K562 (cell line): Measurements from ENCODE around the gene ELMO1. TPM values are rescaled to one million over a fixed set of nuclear protein-coding genes. Genes with fewer than 3 reads are reported as not detected.

Experiments used
- ATAC-seq: fragments of 200-7000 bp; cut with Tn5 transposase; 3 replicates; pipeline ENCODE4 v1.9.1; 2020; ENCODE audit warnings: moderate library complexity
- BruUV-seq: library from RNA; stranded (reverse); fragments of 400-500 nt; replicated peaks from 2 replicates; lab custom pipeline; 2021; lab: Mats Ljungman, UMichigan
- CTCF ChIA-PET: fragments of 300-600 bp; formaldehyde crosslinking; extraction: SDS; loops from one replicate; lab custom pipeline; 2021; ENCODE audit warnings: low intra/inter-chr PET ratio; lab: Yijun Ruan, JAX
- POLR2A ChIA-PET: fragments of 300-600, 350-650 bp; sonication (Branson Sonifier 250); formaldehyde crosslinking; extraction: SDS; loops from one replicate; lab custom pipeline; 2021; ENCODE audit warnings: antibody characterized with exemption, inconsistent platforms; lab: Yijun Ruan, JAX
- DNase-seq, 4 experiments: peaks; one replicate each; pipeline versions ENCODE4 v3.0.0 to v3.0.0-alpha.2; 2011 to 2018; ENCODE audit warnings: low spot score in 3 of 4, mixed read lengths in 3 of 4; ENCODE audit errors: extremely low read depth in 1 of 4
- FAIRE-seq: peaks from 2 replicates; lab custom pipeline; 2011; peaks lifted over from hg19 to GRCh38; lab: Jason Lieb, UNC
- H2AFZ ChIP-seq: 2 replicates; pipeline ENCODE4 v1.6.0; 2011; ENCODE audit warnings: low read depth, low read length, control low read depth, inconsistent platforms
- H3K27ac ChIP-seq: fragments of 200-600 bp; 3 replicates; pipeline ENCODE4 v1.8.0; 2011; ENCODE audit warnings: low read depth, mild to moderate bottlenecking, control low read depth, inconsistent platforms, low read length, moderate library complexity, mixed read lengths; ENCODE audit errors: extremely low read depth
- H3K27me3 ChIP-seq, 2 experiments: fragments of 300-600 bp in 1 of 2; 2 replicates in 1 of 2; 3 replicates in 1 of 2; pipeline versions ENCODE4 v1.6.0 to v1.8.0; 2011; ENCODE audit warnings: inconsistent platforms in 2 of 2, low read length in 2 of 2, mild to moderate bottlenecking in 1 of 2, mixed read lengths in 1 of 2, moderate library complexity in 1 of 2; ENCODE audit not compliant: control insufficient read depth in 2 of 2, insufficient read depth in 2 of 2
- H3K36me3 ChIP-seq: fragments of 300-600 bp; 3 replicates; pipeline ENCODE4 v1.8.0; 2011; ENCODE audit warnings: mild to moderate bottlenecking, low read length, inconsistent platforms; ENCODE audit not compliant: control insufficient read depth, insufficient read depth
- H3K4me1 ChIP-seq, 2 experiments: fragments of 200-600 bp in 1 of 2; replicated peaks in 1 of 2; 2 replicates in 1 of 2; 3 replicates in 1 of 2; pipeline versions ENCODE4 v1.5.1 to v1.8.0; 2011; ENCODE audit warnings: inconsistent platforms in 2 of 2, low read length in 2 of 2, mild to moderate bottlenecking in 1 of 2, mixed read lengths in 1 of 2, moderate library complexity in 1 of 2; ENCODE audit not compliant: control insufficient read depth in 2 of 2, insufficient read depth in 2 of 2
- H3K4me2 ChIP-seq: 2 replicates; pipeline ENCODE4 v1.6.1; 2011; ENCODE audit warnings: low read length, control low read depth, inconsistent platforms, mixed read lengths; ENCODE audit not compliant: insufficient read depth
- H3K4me3 ChIP-seq: fragments of 200-600 bp; sonication (generic), shearing (Covaris generic); 2 replicates; pipeline ENCODE4 v1.5.1; 2016; ENCODE audit warnings: control low read depth, inconsistent platforms
- H3K79me2 ChIP-seq: fragments of 200-600 bp; 3 replicates; pipeline ENCODE4 v1.8.0; 2011; ENCODE audit warnings: low read length, inconsistent platforms; ENCODE audit not compliant: control insufficient read depth, insufficient read depth
- H3K9ac ChIP-seq, 2 experiments: 2 replicates each; pipeline versions ENCODE4 v1.6.0 to v1.6.1; 2011; ENCODE audit warnings: low read depth in 2 of 2, low read length in 2 of 2, control low read depth in 1 of 2, inconsistent platforms in 1 of 2, mild to moderate bottlenecking in 1 of 2, mixed read lengths in 1 of 2; ENCODE audit not compliant: insufficient read depth in 1 of 2
- H3K9me1 ChIP-seq: one replicate; pipeline ENCODE4 v1.6.0; 2011; ENCODE audit warnings: inconsistent platforms, mild to moderate bottlenecking, low read length, moderate library complexity; ENCODE audit not compliant: control insufficient read depth, insufficient read depth
- H3K9me3 ChIP-seq: replicated peaks from 2 replicates; pipeline ENCODE4 v1.5.1; 2011; ENCODE audit warnings: low read depth, low read length, inconsistent platforms; ENCODE audit not compliant: control insufficient read depth, insufficient read depth
- H4K20me1 ChIP-seq: replicated peaks from 2 replicates; pipeline ENCODE4 v1.6.1; 2011; ENCODE audit warnings: low read length, inconsistent platforms, mixed read lengths; ENCODE audit not compliant: control insufficient read depth, insufficient read depth
- BACH1 ChIP-seq: fragments of 200-800 bp; sonication (Bioruptor generic); IDR thresholded peaks from 2 replicates; pipeline ENCODE4 v1.6.1; 2016; ENCODE audit warnings: missing genetic modification characterization, missing compliant biosample characterization
- CBFA2T2 ChIP-seq: fragments of 450-650 bp; conservative IDR thresholded peaks from 2 replicates; pipeline ENCODE4 v1.6.1; 2017; ENCODE audit warnings: mild to moderate bottlenecking
- CEBPB ChIP-seq: fragments of 450-650 bp; IDR thresholded peaks from 2 replicates; pipeline ENCODE4 v1.6.1; 2016; ENCODE audit warnings: missing genetic modification characterization, missing compliant biosample characterization
- CEBPG ChIP-seq, 3 experiments: fragments of 200-800 bp in 1 of 3; sonication (Bioruptor generic) in 1 of 3; sonication (generic) in 1 of 3; formaldehyde crosslinking in 1 of 3; IDR thresholded peaks in 2 of 3; conservative IDR thresholded peaks in 1 of 3; 2 replicates each; pipeline versions ENCODE4 v1.6.1 to v1.8.0; 2016 to 2022; ENCODE audit warnings: missing compliant biosample characterization in 2 of 3, missing genetic modification characterization in 2 of 3, mild to moderate bottlenecking in 1 of 3, missing genetic modification reagents in 1 of 3
- CHD1 ChIP-seq: fragments of 200-600 bp; sonication (generic); IDR thresholded peaks from one replicate; pipeline ENCODE4 v1.6.1; 2012; ENCODE audit warnings: mild to moderate bottlenecking, moderate library complexity, low read length, inconsistent platforms
- ZNF445 ChIP-seq: fragments of 250-450 bp; sonication (Bioruptor Pico); IDR thresholded peaks from 2 replicates; pipeline ENCODE4 v1.4.0; 2020; ENCODE audit warnings: low read depth, mild to moderate bottlenecking, moderate library complexity
- WGBS: fragments of 100-300 bp; shearing (Covaris generic); methylation state at CpG from one replicate; pipeline ENCODE4 v1.1.6; 2016; ENCODE audit warnings: low coverage, mixed read lengths; ENCODE audit not compliant: insufficient coverage; ENCODE audit errors: missing lambda C conversion rate; 5-methylcytosine and 5-hydroxymethylcytosine counted together
- in situ Hi-C: fragments of 300-500 bp; cut with MboI; formaldehyde crosslinking; loops from 4 replicates; pipeline ENCODE4 v1.15.0; 2018; ENCODE audit warnings: inconsistent platforms, mixed read lengths
- intact Hi-C: fragments of 100-400 bp; cut with micrococcal nuclease; formaldehyde crosslinking; loops from 2 replicates; pipeline ENCODE4 v1.14.2; 2022
- polyA plus RNA-seq, 8 experiments: library from polyadenylated mRNA; depleted of rRNA in 4 of 8; stranded (reverse) in 5 of 8; unstranded in 3 of 8; fragments of >200 nt; fragmentation: Nextera tagmentation in 2 of 8; fragmentation: Illumina TruSeq in 1 of 8; extraction: Ambion mirVana in 2 of 8; extraction: Trizol in 1 of 8; gene quantifications; 2 replicates each; pipeline versions ENCODE4 v1.2.1 to v1.2.3, GENCODE V29; 2011 to 2014; ENCODE audit warnings: inconsistent platforms in 1 of 8, missing spikeins in 1 of 8
- total RNA-seq, 7 experiments: library from RNA; depleted of rRNA in 6 of 7; stranded (reverse); fragments of >200 nt in 6 of 7; fragmentation: Illumina TruSeq in 2 of 7; extraction: Trizol in 2 of 7; gene quantifications; 2 replicates each; pipeline versions ENCODE4 v1.2.1 to v1.2.3, GENCODE V29; 2011 to 2021; ENCODE audit warnings: low replicate concordance in 1 of 7
- TF ChIP-seq, protein P1 (sequence below): sonication (generic); formaldehyde crosslinking; IDR thresholded peaks from 2 replicates; pipeline ENCODE4 v1.8.0; 2022; ENCODE audit warnings: missing genetic modification reagents, mild to moderate bottlenecking, moderate library complexity, borderline replicate concordance
- TF ChIP-seq, protein P2 (sequence below), 2 experiments: IDR thresholded peaks in 1 of 2; conservative IDR thresholded peaks in 1 of 2; 2 replicates each; pipeline ENCODE4 v1.6.1; 2016; ENCODE audit warnings: low read depth in 2 of 2, mild to moderate bottlenecking in 1 of 2, missing compliant biosample characterization in 1 of 2, missing genetic modification characterization in 1 of 2, moderate library complexity in 1 of 2

ELMO1 gene
- total and polyA plus RNA-seq, 9 of the 15 experiments (the other 6 are each of a cell fraction or from before 2014, with no cell fraction given), result 0.36 to 7.2 (median 3.6) TPM

DNA sequence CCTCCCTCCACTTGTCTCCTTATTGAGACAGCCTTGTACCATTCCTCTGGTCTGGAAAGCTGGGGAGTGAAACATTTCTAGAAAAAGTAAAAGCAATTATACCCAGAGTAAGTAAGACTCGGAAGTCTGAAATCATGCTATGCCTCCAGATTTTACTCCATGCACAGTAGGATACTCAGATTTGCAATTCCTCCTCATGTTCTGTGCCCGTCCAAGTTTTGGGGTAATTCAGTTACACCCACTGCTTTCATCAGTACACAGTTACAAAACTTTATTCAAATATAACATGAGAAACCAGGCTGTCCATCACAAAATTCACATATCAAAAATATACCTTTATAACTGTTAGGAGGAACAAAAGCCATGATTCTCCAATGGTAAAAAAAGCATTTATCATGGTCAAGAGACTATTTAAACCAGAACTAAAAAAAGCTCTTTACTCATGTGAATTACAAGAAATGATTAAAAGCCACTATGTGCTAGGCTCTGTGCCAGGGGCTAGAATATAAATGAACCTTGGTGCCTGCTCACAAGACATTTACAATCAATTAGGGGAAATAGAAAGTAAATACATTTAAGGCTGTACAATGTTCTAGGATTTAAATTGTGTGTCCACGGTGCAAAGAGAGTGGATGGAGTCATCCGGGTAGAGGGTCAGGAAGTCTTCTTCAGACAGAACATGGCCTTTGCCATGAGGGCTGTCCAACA, 320.2 kb downstream of the ELMO1 start (continued):
- no peak for TF ChIP-seq CHD1
- TF ChIP-seq BACH1 (tag), result no peak
- TF ChIP-seq CBFA2T2, result no peak

DNA sequence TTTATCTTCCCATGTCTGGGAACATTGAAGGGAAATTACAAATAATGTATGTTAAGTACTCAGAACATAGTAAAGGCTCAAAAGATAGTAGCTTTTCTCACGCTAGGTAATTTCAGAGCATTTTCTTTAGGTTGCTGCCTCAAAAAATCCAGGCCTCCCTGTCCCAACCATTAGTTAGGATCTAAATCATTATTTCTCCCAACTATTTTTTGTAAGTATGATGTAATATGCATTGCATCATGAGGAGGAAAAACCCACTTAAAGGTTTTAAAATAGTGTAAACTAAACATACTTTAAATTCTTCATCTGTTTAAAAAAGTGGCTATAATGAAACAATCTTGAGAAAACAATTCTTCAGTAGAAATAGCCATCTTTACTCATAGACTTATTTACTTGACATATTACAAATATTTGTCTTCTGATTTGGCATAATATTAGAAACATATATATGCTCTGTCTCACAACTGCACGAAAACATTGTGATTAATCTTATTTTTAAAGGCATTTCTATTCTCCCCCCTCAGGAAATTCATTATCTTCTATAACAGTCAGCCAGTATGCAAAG, 329.3 kb downstream of the ELMO1 start:
- TF ChIP-seq, protein P1, sequence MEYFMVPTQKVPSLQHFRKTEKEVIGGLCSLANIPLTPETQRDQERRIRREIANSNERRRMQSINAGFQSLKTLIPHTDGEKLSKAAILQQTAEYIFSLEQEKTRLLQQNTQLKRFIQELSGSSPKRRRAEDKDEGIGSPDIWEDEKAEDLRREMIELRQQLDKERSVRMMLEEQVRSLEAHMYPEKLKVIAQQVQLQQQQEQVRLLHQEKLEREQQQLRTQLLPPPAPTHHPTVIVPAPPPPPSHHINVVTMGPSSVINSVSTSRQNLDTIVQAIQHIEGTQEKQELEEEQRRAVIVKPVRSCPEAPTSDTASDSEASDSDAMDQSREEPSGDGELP (CRISPR knock-in tag), result no peak
- 0 out of 2 replicates have a peak, but pooled peaks have one; percentile 21 for TF ChIP-seq CEBPB (tag)
- TF ChIP-seq, protein P2, sequence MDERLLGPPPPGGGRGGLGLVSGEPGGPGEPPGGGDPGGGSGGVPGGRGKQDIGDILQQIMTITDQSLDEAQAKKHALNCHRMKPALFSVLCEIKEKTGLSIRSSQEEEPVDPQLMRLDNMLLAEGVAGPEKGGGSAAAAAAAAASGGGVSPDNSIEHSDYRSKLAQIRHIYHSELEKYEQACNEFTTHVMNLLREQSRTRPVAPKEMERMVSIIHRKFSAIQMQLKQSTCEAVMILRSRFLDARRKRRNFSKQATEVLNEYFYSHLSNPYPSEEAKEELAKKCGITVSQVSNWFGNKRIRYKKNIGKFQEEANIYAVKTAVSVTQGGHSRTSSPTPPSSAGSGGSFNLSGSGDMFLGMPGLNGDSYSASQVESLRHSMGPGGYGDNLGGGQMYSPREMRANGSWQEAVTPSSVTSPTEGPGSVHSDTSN (CRISPR knock-in tag; IDR thresholded peaks at IDR 0.05; ENCODE audit: low read depth), result no peak
- TF ChIP-seq, protein P2 (tag; conservative IDR thresholded peaks at IDR 0.05; ENCODE audit: low read depth), result no peak
- TF ChIP-seq CEBPG (CRISPR knock-in tag; IDR thresholded peaks at IDR 0.05), result no peak
- peak in 1 of 2 experiments; percentile 53; a peak in 1 of 4 replicates for TF ChIP-seq CEBPG (tag; conservative IDR thresholded peaks at IDR 0.05 in 1 of 2, IDR thresholded peaks at IDR 0.05 in 1 of 2)
- no peak for TF ChIP-seq ZNF445 (CRISPR knock-in tag)
- no peak for ATAC-seq
- no peak overlapping the region for H3K9ac ChIP-seq
- no peak for DNase-seq
- no peaks in the 10 kb centered on the region for H3K36me3 ChIP-seq
- no peaks in the 10 kb centered on the region for H3K9me1 ChIP-seq
- no peaks in the 10 kb centered on the region for H4K20me1 ChIP-seq
- no TSS peak for BruUV-seq
- no peak overlapping the region for H2AFZ ChIP-seq
- ChIA-PET POLR2A (no interaction called here), CTCF (no interaction called here)
- H3K9me3 ChIP-seq, result no peaks in the 10 kb centered on the region
- H3K27me3 ChIP-seq, result no peaks in the 10 kb centered on the region
- no peak for FAIRE-seq
- H3K79me2 ChIP-seq, result no peaks in the 10 kb centered on the region
- no peaks in the 10 kb centered on the region for H3K4me1 ChIP-seq
- no peak overlapping the region for H3K4me2 ChIP-seq
- WGBS, result 8% methylated on average over 2 of the region's 2 CpGs
- H3K4me3 ChIP-seq, result no peak overlapping the region
- intact Hi-C loops, result no loop called here
- in situ Hi-C loops, result no loop called here
- H3K27ac ChIP-seq, result no peak overlapping the region
